Pancreas (tissue), 10 donors: ENCODE data around the gene CC2D1A. TPM values are rescaled to one million over a fixed set of nuclear protein-coding genes. Genes with fewer than 3 reads are reported as not detected.
A peak's percentile ranks its signal among the peaks of the same experiment; 100 is the strongest.

Source experiments
- ATAC-seq, 4 donors: fragments of 200-7000 bp; cut with Tn5 transposase; one replicate each; pipeline versions ENCODE4 v1.8.0 to v1.9.1; 2020; ENCODE audit warnings: mild to moderate bottlenecking in 4 of 4, moderate library complexity in 4 of 4
- DNase-seq, 6 donors: peaks; one replicate each; pipeline ENCODE4 v3.0.0-alpha.2; 2020
- FAIRE-seq: peaks from 2 replicates; lab custom pipeline; 2012; peaks lifted over from hg19 to GRCh38; lab: Jason Lieb, UNC
- H3K27ac ChIP-seq, 4 donors: fragments of 200-600 bp; sonication (generic); 1 replicate in 3 of 4; 2 replicates in 1 of 4; pipeline versions ENCODE4 v1.5.0 to v1.8.0; 2020
- H3K27me3 ChIP-seq, 4 donors: fragments of 200-600 bp; one replicate each; pipeline ENCODE4 v1.8.0; 2021
- H3K36me3 ChIP-seq, 3 donors: fragments of 200-600 bp; sonication (generic) in 1 of 3; one replicate each; pipeline versions ENCODE4 v1.5.0 to v1.8.0; 2020 to 2021
- H3K4me1 ChIP-seq, 3 donors: fragments of 200-600 bp; one replicate each; pipeline ENCODE4 v1.8.0; 2021
- H3K4me3 ChIP-seq, 4 donors: fragments of 200-600 bp; sonication (generic) in 2 of 4; one replicate each; pipeline versions ENCODE4 v1.5.0 to v1.8.0; 2020 to 2021
- H3K9me3 ChIP-seq, 4 donors: fragments of 200-600 bp; one replicate each; pipeline ENCODE4 v1.8.0; 2021
- CTCF ChIP-seq, 4 donors: fragments of 200-600 bp; sonication (generic) in 3 of 4; IDR thresholded peaks; one replicate each; pipeline versions ENCODE4 v1.5.0 to v1.8.0; 2021; ENCODE audit warnings: antibody characterized with exemption in 4 of 4
- WGBS, 2 donors: extraction: QIAGEN DNeasy Blood & Tissue Kit; methylation state at CpG; one replicate each; pipeline ENCODE4 v1.1.7; 2013; 5-methylcytosine and 5-hydroxymethylcytosine counted together
- intact Hi-C, 3 donors: fragments of 100-400 bp; cut with DNase I; formaldehyde crosslinking; loops; one replicate each; pipeline versions ENCODE4 v1.11.1 to v1.14.2; 2022
- polyA plus RNA-seq, 2 donors: library from polyadenylated mRNA; stranded (reverse); fragments of 200-250 nt; gene quantifications; one replicate each; pipeline ENCODE4 v1.2.3, GENCODE V29; 2013
- total RNA-seq, 6 donors: library from RNA; stranded (reverse); fragmentation: NEBNext Ultra II Directional in 4 of 6; extraction: Animal tissue kit (Norgen Biotek cat#: 25700) in 4 of 6; gene quantifications; one replicate each; pipeline versions ENCODE4 v1.2.1 to v1.2.4, GENCODE V29; 2021 to 2023
- donor health status: healthy with polysubstance abuse.
- donor health status: DM: no; HTN: no; CAD: no; lungs with moderate emphysema.
- donor health status: DM: no; HTN: no; CAD: no.
- donor health status: control.
- donor health status: control.
- donor health status: Bipolar disorder and iron deficiency.
- donor health status: DM: yes; HTN: yes; CAD: no.
- donor health status: DM: no; HTN: no; CAD: no.
- donor health status: DM: no; HTN: no; CAD: no.
- donor health status: DM: yes; HTN: yes; CAD: no.

The CC2D1A gene
- total and polyA plus RNA-seq, 8 donors: 23.0 to 78.6 (median 27.2) TPM

GRCh38 chr19:13865571-13866462 is 40.2 kb upstream of the CC2D1A start:
- 2% methylated on average over 49 to 82 of the region's 82 CpGs for WGBS, 2 donors
- Histone ChIP-seq H3K27ac (no peak overlapping the region), H3K4me3 (peak overlapping the region; percentile 35 to 76 (median 62)), H3K27me3 (no peaks in the 10 kb centered on the region), H3K36me3 (no peaks in the 10 kb centered on the region), H3K4me1 (peaks cover 3 to 8% (median 5%) of the 10 kb centered on the region in 3 donors), H3K9me3 (no peaks in the 10 kb centered on the region)
- peak in 2 of 4 donors; percentile 8 to 31 for ATAC-seq
- no peak for TF ChIP-seq CTCF (IDR thresholded peaks at IDR 0.05)
- no peak for FAIRE-seq
- DNase-seq: peak in 3 of 6 donors; percentile 59 to 83 (median 74)
- intact Hi-C loops: no loop called here

DNA sequence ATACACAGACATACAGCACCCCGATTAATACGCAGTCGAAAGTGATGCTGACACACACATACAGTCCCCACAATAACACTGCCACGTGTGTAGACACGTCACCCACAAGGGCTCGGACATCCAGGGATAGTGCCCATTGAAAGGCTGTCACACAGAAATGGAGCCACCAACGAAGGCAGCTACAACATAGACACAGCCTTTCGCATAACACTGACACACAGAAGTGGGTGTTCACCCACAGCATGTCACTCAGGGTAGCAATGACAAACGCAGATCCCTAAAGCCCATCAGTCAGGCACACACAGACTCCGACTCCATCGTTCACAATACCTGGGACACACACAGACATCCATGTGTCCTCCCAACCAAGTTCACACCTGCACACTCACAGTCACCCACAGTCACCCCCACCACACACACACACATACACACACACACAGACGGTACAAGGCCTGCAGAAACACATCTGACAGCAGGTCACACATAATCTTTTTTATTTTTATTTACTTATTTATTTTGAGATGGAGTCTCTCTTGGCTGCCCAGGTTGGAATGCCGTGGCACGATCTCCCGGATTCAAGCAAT is 39.4 kb upstream of the CC2D1A start:
- H3K4me1 ChIP-seq: peaks cover 3 to 4% (median 4%) of the 10 kb centered on the region in 3 donors

DNA sequence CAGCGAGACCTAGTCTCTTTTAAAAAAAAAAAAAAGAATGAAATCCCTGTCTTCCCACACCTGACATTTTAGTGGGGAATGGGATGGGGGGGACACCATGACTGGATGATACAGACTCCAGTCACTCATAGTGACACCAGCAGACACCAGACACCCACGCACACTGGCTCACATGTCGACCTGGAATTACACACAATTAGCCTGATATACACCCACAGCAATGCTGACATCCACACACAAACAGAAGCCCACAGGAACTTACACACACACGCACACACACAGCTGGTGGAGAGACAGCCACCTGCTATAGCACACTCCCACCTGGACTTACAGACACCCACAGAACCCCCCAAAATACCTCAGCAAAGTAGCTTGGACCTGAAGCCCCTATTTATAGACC is 37.3 kb upstream of the CC2D1A start:
- no peak for TF ChIP-seq CTCF (IDR thresholded peaks at IDR 0.05)
- H3K27ac ChIP-seq: no peak overlapping the region
- ATAC-seq (no peak), DNase-seq (no peak), FAIRE-seq (no peak)
- intact Hi-C loops: no loop called here
- H3K4me3 ChIP-seq: no peak overlapping the region
- no peaks in the 10 kb centered on the region for H3K27me3 ChIP-seq
- WGBS, 2 donors: 75 to 97% methylated on average over 4 of the region's 4 CpGs
- H3K4me1 ChIP-seq: peaks cover 0 to 3% (median 0%) of the 10 kb centered on the region in 3 donors
- H3K36me3 ChIP-seq: no peaks in the 10 kb centered on the region
- H3K9me3 ChIP-seq: no peaks in the 10 kb centered on the region

More for the DNA sequence above, 39.4 kb upstream of the CC2D1A start:
- no peak for FAIRE-seq
- intact Hi-C loops: no loop called here
- no peaks in the 10 kb centered on the region for H3K27me3 ChIP-seq
- no peaks in the 10 kb centered on the region for H3K36me3 ChIP-seq
- DNase-seq: no peak
- no peak for TF ChIP-seq CTCF (IDR thresholded peaks at IDR 0.05)
- H3K4me3 ChIP-seq: peak overlapping the region in 2 of 4 donors; percentile 71 to 76
- ATAC-seq: no peak
- WGBS, 2 donors: 71 to 74% methylated on average over 15 of the region's 15 CpGs
- H3K9me3 ChIP-seq: no peaks in the 10 kb centered on the region
- H3K27ac ChIP-seq: no peak overlapping the region

- no peak for FAIRE-seq
- H3K4me1 ChIP-seq: peaks cover 0 to 3% (median 0%) of the 10 kb centered on the region in 3 donors
- no peaks in the 10 kb centered on the region for H3K9me3 ChIP-seq
- ATAC-seq: no peak
- intact Hi-C loops: no loop called here
- H3K27me3 ChIP-seq: no peaks in the 10 kb centered on the region
- no peaks in the 10 kb centered on the region for H3K36me3 ChIP-seq
- TF ChIP-seq CTCF (IDR thresholded peaks at IDR 0.05): no peak
- DNase-seq: peak in 1 of 6 donors; percentile 17
- no peak overlapping the region for H3K4me3 ChIP-seq
- no peak overlapping the region for H3K27ac ChIP-seq
- WGBS, 2 donors: 81 to 87% methylated on average over 10 to 13 of the region's 13 CpGs
Measured at GRCh38 chr19:13869281-13869680, 36.7 kb upstream of the CC2D1A start.
